NCI-H82 treated with DMSO at 0.1 percent for 48 hours (cell line): ENCODE results near the gene SHTN1.

Experiments
- DNase-seq: peaks from one replicate; lab custom pipeline; 2025; ENCODE audit not compliant: unreplicated experiment; lab: John Stamatoyannopoulos, UW

SHTN1 gene

GRCh38 chr10:116836902-116837523, 168.0 kb downstream of the SHTN1 start:
- DNase-seq, result no peak

- no peak for DNase-seq
Observed at GRCh38 chr10:116836083-116836482, 168.9 kb downstream of the SHTN1 start.

- DNase-seq, result no peak
Observed at GRCh38 chr10:116835658-116836057, 169.3 kb downstream of the SHTN1 start.

- DNase-seq, result no peak
Observed at GRCh38 chr10:116833986-116834985, 170.7 kb downstream of the SHTN1 start.

- DNase-seq, result no peak
Observed at GRCh38 chr10:116831790-116832189, 173.2 kb downstream of the SHTN1 start.
